NCI-H1105 treated with DMSO at 0.1 percent for 48 hours (cell line): ENCODE measurements around the gene ZNRD2.

ENCODE experiments used
- DNase-seq: peaks from one replicate; lab custom pipeline; 2025; lab: John Stamatoyannopoulos, UW

Gene ZNRD2

GRCh38 chr11:65538232-65538914 lies 31.9 kb upstream of the ZNRD2 start:
- no peak for DNase-seq

- DNase-seq: no peak
Observed at GRCh38 chr11:65538915-65539743, 31.1 kb upstream of the ZNRD2 start.

GRCh38 chr11:65539744-65540289 lies 30.5 kb upstream of the ZNRD2 start:
- DNase-seq: peak; percentile 72

- peak; percentile 86 for DNase-seq
Observed at GRCh38 chr11:65540290-65541092, 29.8 kb upstream of the ZNRD2 start.

- no peak for DNase-seq
Observed at GRCh38 chr11:65541093-65541982, 28.9 kb upstream of the ZNRD2 start.

- no peak for DNase-seq
Observed at GRCh38 chr11:65542738-65543390, 27.4 kb upstream of the ZNRD2 start.

GRCh38 chr11:65545853-65546216 lies 24.4 kb upstream of the ZNRD2 start:
- DNase-seq: no peak

- DNase-seq: peak; percentile 90
Observed at GRCh38 chr11:65546217-65546958, 23.9 kb upstream of the ZNRD2 start.

- no peak for DNase-seq
Observed at GRCh38 chr11:65547446-65548125, 22.7 kb upstream of the ZNRD2 start.

GRCh38 chr11:65548395-65548794 lies 21.9 kb upstream of the ZNRD2 start:
- no peak for DNase-seq

GRCh38 chr11:65549096-65549495 lies 21.2 kb upstream of the ZNRD2 start:
- DNase-seq: no peak

GRCh38 chr11:65551572-65552387 lies 18.5 kb upstream of the ZNRD2 start:
- DNase-seq: peak; percentile 82

GRCh38 chr11:65552388-65552951 lies 17.8 kb upstream of the ZNRD2 start:
- DNase-seq: no peak

GRCh38 chr11:65553301-65554001 lies 16.8 kb upstream of the ZNRD2 start:
- DNase-seq: no peak

GRCh38 chr11:65554057-65554818 lies 16.0 kb upstream of the ZNRD2 start:
- no peak for DNase-seq

GRCh38 chr11:65554842-65555430 lies 15.3 kb upstream of the ZNRD2 start:
- DNase-seq: no peak
